SK-N-SH treated with all-trans-retinoic acid at 6 μM for 48 hours (cell line): ENCODE measurements around the gene C1QTNF5.
A peak's percentile ranks its signal among the peaks of the same experiment; 100 is the strongest.

Experiments
- ATAC-seq: fragments of 200-7000 bp; cut with Tn5 transposase; 3 replicates; pipeline ENCODE4 v1.9.1; 2020; ENCODE audit warnings: mild to moderate bottlenecking, moderate library complexity
- ARNTL ChIP-seq: fragments of 450-650 bp; formaldehyde crosslinking; IDR thresholded peaks from 2 replicates; pipeline ENCODE4 v1.5.0; 2020; ENCODE audit warnings: low read depth, mild to moderate bottlenecking, moderate library complexity, borderline replicate concordance
- CREB5 ChIP-seq: fragments of 250-450 bp; sonication (Bioruptor Pico); IDR thresholded peaks from 2 replicates; pipeline ENCODE4 v1.5.1; 2020; ENCODE audit warnings: low read depth, mild to moderate bottlenecking, moderate library complexity
- CSDC2 ChIP-seq: fragments of 250-450 bp; sonication (Bioruptor Pico); IDR thresholded peaks from 2 replicates; pipeline ENCODE4 v1.5.0; 2020; ENCODE audit warnings: mild to moderate bottlenecking, moderate library complexity
- ESRRG ChIP-seq: fragments of 250-450 bp; sonication (Bioruptor Pico); IDR thresholded peaks from 2 replicates; pipeline ENCODE4 v1.6.1; 2021; ENCODE audit warnings: mild to moderate bottlenecking
- GLIS3 ChIP-seq: fragments of 250-450 bp; sonication (Bioruptor Pico); IDR thresholded peaks from 2 replicates; pipeline ENCODE4 v1.5.0; 2020; ENCODE audit warnings: mild to moderate bottlenecking, moderate library complexity
- ISL1 ChIP-seq: fragments of 250-450 bp; sonication (Bioruptor Pico); IDR thresholded peaks from 2 replicates; pipeline ENCODE4 v2.1.2; 2022; ENCODE audit warnings: mild to moderate bottlenecking, moderate library complexity
- OSR1 ChIP-seq: fragments of 250-450 bp; sonication (Bioruptor Pico); IDR thresholded peaks from 2 replicates; pipeline ENCODE4 v1.8.0; 2022; ENCODE audit warnings: moderate library complexity, mild to moderate bottlenecking, inconsistent platforms
- PATZ1 ChIP-seq: fragments of 250-450 bp; sonication (Bioruptor Pico); IDR thresholded peaks from 2 replicates; pipeline ENCODE4 v1.8.0; 2020; ENCODE audit warnings: mild to moderate bottlenecking, moderate library complexity, borderline replicate concordance
- PPARA ChIP-seq: fragments of 250-450 bp; sonication (Bioruptor Pico); IDR thresholded peaks from 2 replicates; pipeline ENCODE4 v1.5.0; 2020; ENCODE audit warnings: mild to moderate bottlenecking, borderline replicate concordance
- RARB ChIP-seq: fragments of 250-450 bp; sonication (Bioruptor Pico); IDR thresholded peaks from 2 replicates; pipeline ENCODE4 v1.8.0; 2021; ENCODE audit warnings: mild to moderate bottlenecking, moderate library complexity
- SNAI2 ChIP-seq: fragments of 250-450 bp; sonication (Bioruptor Pico); IDR thresholded peaks from 2 replicates; pipeline ENCODE4 v1.5.0; 2020; ENCODE audit warnings: mild to moderate bottlenecking, moderate library complexity
- TCF4 ChIP-seq: fragments of 250-450 bp; sonication (Bioruptor Pico); IDR thresholded peaks from 2 replicates; pipeline ENCODE4 v1.8.0; 2021; ENCODE audit warnings: mild to moderate bottlenecking, moderate library complexity, borderline replicate concordance
- TOX ChIP-seq: fragments of 250-450 bp; sonication (Bioruptor Pico); IDR thresholded peaks from 2 replicates; pipeline ENCODE4 v1.8.0; 2021; ENCODE audit warnings: mild to moderate bottlenecking, moderate library complexity, borderline replicate concordance
- TSHZ2 ChIP-seq: fragments of 250-450 bp; sonication (Bioruptor Pico); IDR thresholded peaks from 2 replicates; pipeline ENCODE4 v1.5.0; 2020; ENCODE audit warnings: mild to moderate bottlenecking, moderate library complexity
- ZC3H10 ChIP-seq: fragments of 250-450 bp; sonication (Bioruptor Pico); IDR thresholded peaks from 2 replicates; pipeline ENCODE4 v1.5.1; 2021; ENCODE audit warnings: mild to moderate bottlenecking, moderate library complexity
- ZFP3 ChIP-seq: fragments of 250-450 bp; sonication (Bioruptor Pico); IDR thresholded peaks from 2 replicates; pipeline ENCODE4 v1.5.0; 2020; ENCODE audit warnings: mild to moderate bottlenecking, moderate library complexity
- ZFP30 ChIP-seq: fragments of 450-650 bp; formaldehyde crosslinking; IDR thresholded peaks from 2 replicates; pipeline ENCODE4 v1.5.0; 2022; ENCODE audit warnings: mild to moderate bottlenecking, moderate library complexity
- ZNF565 ChIP-seq: fragments of 450-650 bp; formaldehyde crosslinking; conservative IDR thresholded peaks from 2 replicates; pipeline ENCODE4 v1.5.0; 2020; ENCODE audit warnings: low read depth, mild to moderate bottlenecking, moderate library complexity
- ZNF70 ChIP-seq: fragments of 450-650 bp; formaldehyde crosslinking; IDR thresholded peaks from 2 replicates; pipeline ENCODE4 v1.5.0; 2020; ENCODE audit warnings: mild to moderate bottlenecking, moderate library complexity
- ZNF8 ChIP-seq: fragments of 450-650 bp; formaldehyde crosslinking; IDR thresholded peaks from 2 replicates; pipeline ENCODE4 v1.5.0; 2020; ENCODE audit warnings: mild to moderate bottlenecking, moderate library complexity
- TF ChIP-seq, protein P1 (sequence below): fragments of 250-450 bp; sonication (Bioruptor Pico); IDR thresholded peaks from 2 replicates; pipeline ENCODE4 v1.5.1; 2021; ENCODE audit warnings: mild to moderate bottlenecking, moderate library complexity

The C1QTNF5 gene

GRCh38 chr11:119350302-119350701 lies 9.6 kb upstream of the C1QTNF5 start:
- TF ChIP-seq PATZ1: no peak
- no peak for TF ChIP-seq GLIS3 (CRISPR knock-in tag)
- no peak for TF ChIP-seq CREB5 (CRISPR knock-in tag)
- no peak for TF ChIP-seq ESRRG (CRISPR knock-in tag)
- no peak for TF ChIP-seq ZNF565 (CRISPR knock-in tag)
- no peak for TF ChIP-seq PPARA (CRISPR knock-in tag)
- no peak for TF ChIP-seq OSR1
- TF ChIP-seq ZFP30: no peak
- TF ChIP-seq ZNF70 (CRISPR knock-in tag): no peak
- ATAC-seq: no peak

DNA sequence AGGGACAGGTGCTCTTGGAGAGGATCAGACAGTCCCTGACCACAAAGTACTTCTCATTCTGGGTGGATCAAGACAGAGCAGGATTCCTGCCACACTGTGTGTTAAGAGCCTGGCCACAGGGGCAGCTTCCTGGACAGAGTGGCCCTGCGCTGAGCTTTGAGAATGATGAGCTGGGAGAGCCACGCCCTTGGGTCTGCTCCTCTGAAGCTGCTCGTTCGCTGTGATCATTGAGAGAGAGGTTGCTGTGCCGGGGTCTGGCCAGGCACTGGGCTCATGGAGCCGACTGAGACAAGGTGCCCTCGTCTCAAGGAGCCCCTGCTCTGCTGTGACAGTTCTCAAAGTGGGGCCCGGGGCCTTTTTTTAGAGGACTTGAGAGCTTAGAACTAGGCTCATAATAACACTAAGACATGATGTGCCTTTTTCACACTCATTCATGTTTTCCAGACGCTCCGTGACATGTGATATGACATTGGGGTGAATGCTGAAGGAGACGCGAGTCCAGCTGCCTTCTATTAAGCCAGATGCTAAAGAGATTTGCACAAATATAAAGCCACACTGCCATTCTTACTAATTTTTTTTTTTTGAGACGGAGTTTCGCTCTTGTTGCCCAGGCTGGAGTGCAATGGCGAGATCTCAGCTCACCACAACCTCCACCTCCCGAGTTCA lies 7.4 kb upstream of the C1QTNF5 start:
- ATAC-seq: no peak
- no peak for TF ChIP-seq TCF4
- no peak for TF ChIP-seq ZFP30

GRCh38 chr11:119347242-119347641 lies 6.6 kb upstream of the C1QTNF5 start:
- ATAC-seq: peak; percentile 57
- no peak for TF ChIP-seq TSHZ2 (CRISPR knock-in tag)
- no peak for TF ChIP-seq CSDC2 (CRISPR knock-in tag)
- TF ChIP-seq ZNF70 (CRISPR knock-in tag): no peak
- no peak for TF ChIP-seq ISL1 (CRISPR knock-in tag)
- no peak for TF ChIP-seq ESRRG (CRISPR knock-in tag)

GRCh38 chr11:119346605-119347004 lies 5.9 kb upstream of the C1QTNF5 start, which contains the start of gene MFRP:
Gene MFRP, minus strand, starts transcription at chr11:119346705. Its CDS starts 192 bp downstream, at chr11:119346513.
- no peak for TF ChIP-seq ZC3H10 (CRISPR knock-in tag)
- TF ChIP-seq ISL1 (CRISPR knock-in tag): no peak
- TF ChIP-seq SNAI2: no peak
- no peak for TF ChIP-seq OSR1
- TF ChIP-seq PATZ1: no peak
- TF ChIP-seq CREB5 (CRISPR knock-in tag): no peak
- TF ChIP-seq TOX (CRISPR knock-in tag): no peak
- TF ChIP-seq TSHZ2 (CRISPR knock-in tag): no peak
- TF ChIP-seq ESRRG (CRISPR knock-in tag): no peak
- no peak for TF ChIP-seq ZNF565 (CRISPR knock-in tag)
- no peak for TF ChIP-seq GLIS3 (CRISPR knock-in tag)
- no peak for TF ChIP-seq ZNF70 (CRISPR knock-in tag)
- TF ChIP-seq ZFP3 (CRISPR knock-in tag): no peak
- no peak for TF ChIP-seq ZNF8 (CRISPR knock-in tag)
- TF ChIP-seq RARB (CRISPR knock-in tag): no peak
- TF ChIP-seq PPARA (CRISPR knock-in tag): no peak
- TF ChIP-seq, protein P1, sequence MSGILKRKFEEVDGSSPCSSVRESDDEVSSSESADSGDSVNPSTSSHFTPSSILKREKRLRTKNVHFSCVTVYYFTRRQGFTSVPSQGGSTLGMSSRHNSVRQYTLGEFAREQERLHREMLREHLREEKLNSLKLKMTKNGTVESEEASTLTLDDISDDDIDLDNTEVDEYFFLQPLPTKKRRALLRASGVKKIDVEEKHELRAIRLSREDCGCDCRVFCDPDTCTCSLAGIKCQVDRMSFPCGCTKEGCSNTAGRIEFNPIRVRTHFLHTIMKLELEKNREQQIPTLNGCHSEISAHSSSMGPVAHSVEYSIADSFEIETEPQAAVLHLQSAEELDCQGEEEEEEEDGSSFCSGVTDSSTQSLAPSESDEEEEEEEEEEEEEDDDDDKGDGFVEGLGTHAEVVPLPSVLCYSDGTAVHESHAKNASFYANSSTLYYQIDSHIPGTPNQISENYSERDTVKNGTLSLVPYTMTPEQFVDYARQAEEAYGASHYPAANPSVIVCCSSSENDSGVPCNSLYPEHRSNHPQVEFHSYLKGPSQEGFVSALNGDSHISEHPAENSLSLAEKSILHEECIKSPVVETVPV (CRISPR knock-in tag): no peak
- TF ChIP-seq ARNTL (CRISPR knock-in tag): no peak
- no peak for TF ChIP-seq TCF4
- TF ChIP-seq, all 23 proteins: peak for 0
- no peak for ATAC-seq
